ENCODE measurements around the gene CD37. TPM values are rescaled to one million over a fixed set of nuclear protein-coding genes. Genes with fewer than 3 reads are reported as not detected.
"Not testable (repeated sequence)": the region's sequence is repeated elsewhere in the genome, so short reads cannot be mapped to it uniquely, and the experiment has no call there.

CD37 gene
- total and polyA plus RNA-seq, 8 donors: 2.2 to 30.3 (median 6.3) TPM; not detected in 2

GRCh38 chr19:49290517-49290916 is 44.7 kb upstream of the CD37 start:
- WGBS, 5 donors: 74 to 95% (median 92%) methylated on average over 3 of the region's 3 CpGs
- Histone ChIP-seq H3K27ac (no peak overlapping the region), H3K27me3 (no peaks in the 10 kb centered on the region), H3K4me3 (no peak overlapping the region), H3K9me3 (no peaks in the 10 kb centered on the region), H3K4me1 (no peaks in the 10 kb centered on the region), H3K36me3 (peaks cover 0 to 10% (median 8%) of the 10 kb centered on the region in 4 donors)
- intact Hi-C loops (cut with DNase I; ENCODE audit: low total_unique reads): no loop called here
- no peak for TF ChIP-seq EP300 (IDR thresholded peaks at IDR 0.05)
- TF ChIP-seq CTCF (IDR thresholded peaks at IDR 0.05): no peak
- TF ChIP-seq POLR2AphosphoS5 (IDR thresholded peaks at IDR 0.05): no peak
- TF ChIP-seq POLR2A (IDR thresholded peaks at IDR 0.05): no peak
- DNase-seq: no peak

GRCh38 chr19:49294401-49294800 is 40.8 kb upstream of the CD37 start:
- intact Hi-C loops (cut with DNase I; ENCODE audit: low total_unique reads): no loop called here
- no peaks in the 10 kb centered on the region for H3K4me1 ChIP-seq

GRCh38 chr19:49295208-49295880 is 39.9 kb upstream of the CD37 start:
- 88 to 93% (median 91%) methylated on average over 8 of the region's 8 CpGs for WGBS, 5 donors
- DNase-seq: no peak

More at GRCh38 chr19:49294401-49294800, 40.8 kb upstream of the CD37 start:
- H3K9me3 ChIP-seq: no peaks in the 10 kb centered on the region
- no peak for DNase-seq
- WGBS, 5 donors: 71 to 85% (median 77%) methylated on average over 6 of the region's 6 CpGs
- H3K36me3 ChIP-seq: peaks cover 0 to 10% (median 8%) of the 10 kb centered on the region in 4 donors
- no peaks in the 10 kb centered on the region for H3K27me3 ChIP-seq
- no peak overlapping the region for H3K27ac ChIP-seq
- no peak overlapping the region for H3K4me3 ChIP-seq
- TF ChIP-seq POLR2AphosphoS5 (IDR thresholded peaks at IDR 0.05): no peak
- no peak for TF ChIP-seq CTCF (IDR thresholded peaks at IDR 0.05)
- no peak for TF ChIP-seq POLR2A (IDR thresholded peaks at IDR 0.05)
- no peak for TF ChIP-seq EP300 (IDR thresholded peaks at IDR 0.05)

GRCh38 chr19:49297403-49297802 is 37.8 kb upstream of the CD37 start:
- Histone ChIP-seq H3K27me3 (no peaks in the 10 kb centered on the region), H3K27ac (no peak overlapping the region), H3K4me1 (peaks cover 0 to 4% (median 2%) of the 10 kb centered on the region in 4 donors), H3K4me3 (no peak overlapping the region), H3K36me3 (peaks cover 0 to 10% (median 8%) of the 10 kb centered on the region in 4 donors), H3K9me3 (no peaks in the 10 kb centered on the region)
- intact Hi-C loops (cut with DNase I; ENCODE audit: low total_unique reads): no loop called here
- WGBS, 5 donors: 65 to 88% (median 78%) methylated on average over 3 of the region's 3 CpGs
- no peak for DNase-seq
- TF ChIP-seq CTCF (IDR thresholded peaks at IDR 0.05) (no peak), POLR2A (IDR thresholded peaks at IDR 0.05) (no peak)

More at GRCh38 chr19:49295208-49295880, 39.9 kb upstream of the CD37 start:
- H3K9me3 ChIP-seq: no peaks in the 10 kb centered on the region
- no peak overlapping the region for H3K27ac ChIP-seq
- H3K4me1 ChIP-seq: no peaks in the 10 kb centered on the region
- no peak overlapping the region for H3K4me3 ChIP-seq
- TF ChIP-seq CTCF (IDR thresholded peaks at IDR 0.05): no peak
- TF ChIP-seq EP300 (IDR thresholded peaks at IDR 0.05): no peak
- no peak for TF ChIP-seq POLR2A (IDR thresholded peaks at IDR 0.05)
- TF ChIP-seq POLR2AphosphoS5 (IDR thresholded peaks at IDR 0.05): no peak
- H3K27me3 ChIP-seq: no peaks in the 10 kb centered on the region
- intact Hi-C loops (cut with DNase I; ENCODE audit: low total_unique reads): no loop called here
- peaks cover 0 to 10% (median 8%) of the 10 kb centered on the region in 4 donors for H3K36me3 ChIP-seq

GRCh38 chr19:49298653-49299052 is 36.6 kb upstream of the CD37 start:
- H3K27me3 ChIP-seq; H3K27ac ChIP-seq; intact Hi-C loops (cut with DNase I; ENCODE audit: low total_unique reads); DNase-seq; H3K36me3 ChIP-seq; H3K9me3 ChIP-seq; H3K4me3 ChIP-seq; H3K4me1 ChIP-seq: not testable (repeated sequence)
- WGBS, 5 donors: 77 to 95% (median 87%) methylated on average over 3 of the region's 3 CpGs
